ENCODE results near the gene NME4.

The NME4 gene

DNA sequence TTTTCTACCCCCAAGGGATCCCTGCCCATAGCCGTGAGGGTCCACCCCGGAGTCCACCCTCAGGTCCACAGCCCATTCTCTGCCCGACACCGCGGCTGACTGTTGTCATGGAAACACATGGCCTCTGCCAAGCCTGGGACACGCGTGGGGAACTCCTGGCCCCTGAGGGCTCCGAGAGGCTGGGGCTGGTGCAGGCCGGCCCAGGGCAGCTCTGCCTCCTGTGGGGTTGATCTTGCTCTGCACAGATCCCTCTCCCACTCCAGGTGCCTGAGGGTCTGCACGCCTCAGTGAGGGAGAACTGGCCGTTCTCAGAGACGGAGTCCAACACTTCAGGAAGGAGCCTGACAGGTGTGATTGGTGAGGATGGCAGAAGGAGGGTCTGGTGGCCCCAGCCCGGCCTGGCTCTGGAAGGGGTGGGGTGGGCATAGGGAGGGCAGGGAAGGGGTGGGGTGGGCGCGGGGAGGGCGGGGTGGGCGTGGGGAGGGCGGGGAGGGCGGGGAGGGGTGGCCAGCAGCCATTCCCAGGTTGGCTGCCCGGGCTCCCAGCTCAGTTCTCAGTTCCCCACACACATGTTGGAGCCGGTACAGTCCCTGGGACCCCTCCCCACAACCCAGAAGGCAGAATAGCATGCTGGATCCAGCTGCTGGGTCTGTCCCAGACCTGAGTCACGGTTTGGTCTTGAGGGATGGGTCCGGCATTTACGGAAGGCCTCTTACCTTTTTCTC lies 33.1 kb upstream of the NME4 start:
- DNase-seq (ENCODE audit: low spot score), result no peak

GRCh38 chr16:364595-365491 lies 32.2 kb upstream of the NME4 start:
- DNase-seq (ENCODE audit: low spot score), result no peak

DNA sequence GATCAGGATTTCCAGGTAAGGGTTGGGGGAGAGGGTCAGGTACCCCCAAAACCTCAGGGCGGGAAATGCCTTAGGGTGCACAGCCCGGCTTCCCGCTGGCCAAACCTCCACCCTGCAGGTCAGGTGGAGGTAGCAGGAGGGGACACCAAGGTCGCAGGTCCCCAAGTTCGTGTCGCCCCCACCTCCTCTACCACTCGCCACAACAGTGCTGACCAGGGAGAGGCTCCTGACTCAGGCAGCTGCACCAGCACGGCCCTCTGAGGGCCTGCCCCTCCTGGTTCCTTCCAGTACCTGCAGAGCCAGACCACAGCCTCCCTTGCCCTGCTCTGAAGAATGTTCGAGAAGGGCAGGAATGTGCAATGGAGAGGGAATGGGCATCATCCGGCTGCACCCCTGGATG lies 30.5 kb upstream of the NME4 start:
- DNase-seq (ENCODE audit: low spot score), result no peak

DNA sequence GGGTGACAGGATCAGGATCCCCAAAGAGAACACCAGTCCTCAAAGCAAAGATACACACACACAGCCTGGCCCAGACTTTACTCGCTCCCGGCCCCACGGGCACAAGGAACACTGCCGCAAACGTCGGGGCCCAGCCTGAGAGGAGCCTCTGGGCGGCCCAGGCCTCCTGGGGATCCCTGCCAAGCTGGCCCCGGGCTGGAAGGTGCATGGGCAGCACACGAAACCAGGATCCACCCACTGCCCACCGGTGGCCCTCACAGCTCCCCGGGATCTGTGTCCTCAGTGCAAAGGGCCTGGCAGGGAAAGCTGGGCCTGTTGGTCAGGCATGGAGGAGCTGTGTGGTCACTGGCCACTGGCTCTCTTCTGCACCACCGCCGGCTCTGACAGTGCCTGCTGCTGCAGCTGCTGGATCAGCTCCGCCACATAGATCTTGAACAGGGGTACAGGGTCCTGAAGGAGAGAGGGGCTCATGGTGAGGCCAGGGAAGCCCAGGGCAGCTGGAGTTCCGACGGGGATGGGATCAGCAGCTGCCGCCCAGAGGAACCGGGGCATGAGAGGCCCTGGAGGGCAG lies 29.6 kb upstream of the NME4 start:
- no peak for DNase-seq (ENCODE audit: low spot score)

DNA sequence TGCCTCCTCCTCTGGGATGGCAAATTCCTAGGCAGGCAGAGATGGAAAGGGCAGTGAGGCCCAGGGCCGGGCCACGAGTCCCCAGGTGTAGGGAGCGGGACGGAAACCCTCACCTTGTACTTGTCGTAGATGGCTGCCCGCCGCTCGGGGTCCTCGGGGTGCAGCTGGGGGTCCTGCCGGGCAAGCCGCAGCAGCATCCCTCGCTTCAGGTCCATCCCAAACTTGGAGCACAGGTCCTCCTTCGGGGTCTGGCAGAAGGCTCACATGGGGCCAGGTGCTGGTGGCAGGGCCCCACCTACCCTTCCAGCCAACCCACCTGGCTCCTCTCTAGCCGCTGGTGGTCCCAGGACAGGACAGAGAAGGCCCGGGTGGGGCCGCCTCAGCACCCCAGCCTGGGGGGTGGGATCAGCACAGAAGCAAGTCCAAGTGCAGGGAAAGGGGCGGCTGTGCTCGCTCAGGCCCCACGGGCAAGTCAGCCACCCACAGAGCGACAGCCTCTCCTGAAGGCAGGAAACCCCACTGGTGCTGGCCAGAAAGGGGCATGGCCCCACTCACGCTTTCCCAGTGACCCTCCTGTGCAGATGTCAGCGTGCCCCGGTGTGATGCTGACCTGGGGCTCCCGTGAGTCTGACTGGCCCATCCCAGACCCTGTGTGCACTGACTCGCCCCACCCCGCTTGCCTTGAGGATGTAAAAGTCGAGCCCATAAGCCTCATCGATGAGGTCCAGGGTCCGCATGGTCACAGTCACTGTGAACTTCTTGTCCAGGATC lies 28.4 kb upstream of the NME4 start:
- no peak for DNase-seq (ENCODE audit: low spot score)

GRCh38 chr16:369275-369865 lies 27.6 kb upstream of the NME4 start:
- no peak for DNase-seq (ENCODE audit: low spot score)

- DNase-seq (ENCODE audit: low spot score), result peak; percentile 53
These were observed 27.0 kb upstream of the NME4 start for GRCh38 chr16:369866-370436.

DNA sequence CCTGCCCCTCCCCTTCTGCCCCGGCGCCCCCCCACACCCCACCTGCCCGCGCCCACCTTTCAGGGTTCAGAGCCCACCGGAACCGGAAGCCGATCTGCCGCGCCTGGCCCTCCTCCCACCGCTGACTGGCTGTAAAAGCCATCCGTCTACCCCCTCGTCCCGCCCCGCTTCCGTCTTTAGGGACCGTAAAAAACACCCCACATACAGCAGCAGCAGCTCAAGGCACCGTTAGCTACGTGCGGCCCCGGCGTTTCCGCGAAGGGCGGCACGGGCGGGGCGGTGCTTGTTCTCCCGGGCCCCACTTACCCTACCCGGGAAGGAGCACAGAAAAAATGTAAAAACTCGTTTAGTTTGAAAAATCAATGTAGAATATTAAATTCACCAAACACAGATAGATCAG lies 26.6 kb upstream of the NME4 start, which contains the start of gene MRPL28:
MRPL28 (minus strand) TSS at position 96 of the 400 bp plus-strand sequence. CDS start 320 bp downstream, outside the sequence.
- peak; percentile 91 for DNase-seq (ENCODE audit: low spot score)

GRCh38 chr16:370979-371514 lies 26.0 kb upstream of the NME4 start:
- no peak for DNase-seq (ENCODE audit: low spot score)

- DNase-seq (ENCODE audit: low spot score), result no peak
These were observed 25.3 kb upstream of the NME4 start for GRCh38 chr16:371515-372301.

GRCh38 chr16:372302-372983 lies 24.6 kb upstream of the NME4 start:
- DNase-seq (ENCODE audit: low spot score), result no peak

DNA sequence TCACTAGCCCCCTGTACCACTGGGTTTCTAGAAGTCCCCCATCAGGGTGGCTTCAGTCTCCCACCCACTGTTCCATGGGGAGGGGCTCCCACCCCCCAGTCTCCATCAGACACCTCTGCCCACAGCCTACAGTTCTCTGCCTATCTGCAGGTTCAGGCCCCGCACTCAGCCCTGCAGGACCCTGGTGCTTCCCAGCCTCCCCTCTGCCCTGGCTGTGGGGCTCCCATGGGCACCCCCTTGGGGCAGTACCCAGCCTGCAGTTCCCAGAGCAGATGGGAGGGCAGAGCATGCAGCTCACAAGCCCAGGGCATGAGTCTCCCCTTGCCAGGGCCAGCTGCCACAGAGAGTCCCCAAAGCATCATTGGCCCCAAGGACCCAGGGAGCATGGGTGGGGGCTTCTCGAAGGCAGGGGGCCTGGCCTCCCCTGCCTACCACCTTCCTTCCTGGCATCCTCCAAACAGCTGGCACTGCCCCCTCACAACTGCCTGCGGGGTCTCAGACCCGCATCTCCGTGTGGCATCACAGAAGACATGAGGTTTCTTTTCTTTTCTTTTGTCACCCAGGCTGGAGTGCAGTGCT lies 23.9 kb upstream of the NME4 start:
- no peak for DNase-seq (ENCODE audit: low spot score)

- DNase-seq (ENCODE audit: low spot score), result no peak
These were observed 23.0 kb upstream of the NME4 start for GRCh38 chr16:373848-374615.

GRCh38 chr16:374616-374926 lies 22.4 kb upstream of the NME4 start:
- no peak for DNase-seq (ENCODE audit: low spot score)

GRCh38 chr16:375212-375611 lies 21.8 kb upstream of the NME4 start:
- DNase-seq (ENCODE audit: low spot score), result no peak

- no peak for DNase-seq (ENCODE audit: low spot score)
These were observed 20.8 kb upstream of the NME4 start for GRCh38 chr16:375927-376816.

DNA sequence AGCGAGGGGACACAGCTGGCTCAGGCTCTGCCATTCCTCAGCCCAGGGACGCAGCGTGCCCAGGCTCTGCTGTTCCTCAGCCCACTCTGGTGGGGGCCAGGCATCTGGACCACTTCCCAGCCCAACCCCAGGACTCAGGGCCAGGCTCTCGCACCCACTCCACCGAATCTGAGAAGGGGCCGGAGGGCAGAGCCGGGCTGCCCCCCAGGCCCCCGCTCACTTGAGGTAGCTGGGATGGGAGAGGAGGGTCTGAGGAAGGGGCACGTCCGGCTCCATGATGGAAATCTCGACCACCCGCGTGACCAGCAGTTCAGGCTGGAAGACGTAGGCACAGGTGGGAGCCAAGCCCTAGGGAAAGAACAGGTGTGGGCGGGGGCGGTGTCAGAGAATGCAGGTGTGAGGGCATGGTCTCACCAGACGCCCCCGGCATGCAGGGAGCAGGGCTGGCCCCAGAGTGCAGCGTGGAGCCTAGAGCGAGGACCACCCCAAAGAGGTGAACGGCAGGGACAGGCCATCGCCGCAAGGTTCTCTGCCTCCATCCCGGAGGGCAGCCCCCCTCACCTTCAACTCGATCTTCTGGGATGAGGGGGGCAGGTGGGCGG lies 20.1 kb upstream of the NME4 start:
- no peak for DNase-seq (ENCODE audit: low spot score)

Measured in SW480 (cell line).